Ureter (tissue), 1 donor: Measurements from ENCODE around the gene CUEDC1. TPM values are rescaled to one million over a fixed set of nuclear protein-coding genes. Genes with fewer than 3 reads are reported as not detected.

ENCODE experiments used
- DNase-seq: peaks from one replicate; pipeline ENCODE4 v3.0.0-alpha.2; 2020; ENCODE audit warnings: low spot score
- total RNA-seq: library from RNA; stranded (reverse); gene quantifications from one replicate; pipeline ENCODE4 v1.2.4, GENCODE V29; 2023
- donor health status: DM: yes; HTN: yes; CAD: no.

CUEDC1 gene
- total RNA-seq, 1 donor from 2014 or later: 36.9 TPM

DNA sequence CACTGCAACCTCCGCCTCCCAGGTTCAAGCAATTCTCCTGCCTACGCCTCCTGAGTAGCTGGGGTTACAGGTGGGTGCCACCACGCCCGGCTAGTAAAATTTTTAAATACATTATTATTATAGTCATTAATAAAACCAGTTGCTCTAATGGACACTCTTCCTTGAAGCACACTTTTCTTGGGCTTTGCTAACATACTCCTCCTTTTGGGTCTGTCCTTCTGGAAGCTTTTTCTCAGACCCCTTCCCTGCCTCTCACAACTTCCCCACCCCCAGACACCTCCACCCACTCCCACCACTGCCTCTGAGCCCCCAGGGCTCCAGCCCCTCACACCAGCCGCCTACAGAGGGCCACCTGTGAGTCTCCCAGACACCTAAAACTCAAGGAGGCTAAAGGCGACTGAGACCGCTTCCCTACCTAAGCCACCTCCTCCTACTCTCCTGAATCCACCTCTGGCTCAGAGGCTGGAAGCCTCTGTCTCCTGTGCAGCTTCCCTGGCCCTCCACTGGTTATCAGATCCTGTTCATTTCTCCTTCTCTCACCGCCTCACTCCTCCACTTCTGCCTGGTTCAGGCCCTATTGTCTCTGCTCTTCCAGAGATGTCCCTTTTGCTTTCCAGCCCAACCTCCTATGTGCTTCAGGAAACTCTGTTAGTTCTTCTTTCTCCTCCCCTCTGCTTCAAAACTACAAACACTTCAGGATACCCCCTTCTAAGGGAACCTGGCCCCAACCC, 2.1 kb upstream of the CUEDC1 start:
- peak; percentile 24 for DNase-seq

DNA sequence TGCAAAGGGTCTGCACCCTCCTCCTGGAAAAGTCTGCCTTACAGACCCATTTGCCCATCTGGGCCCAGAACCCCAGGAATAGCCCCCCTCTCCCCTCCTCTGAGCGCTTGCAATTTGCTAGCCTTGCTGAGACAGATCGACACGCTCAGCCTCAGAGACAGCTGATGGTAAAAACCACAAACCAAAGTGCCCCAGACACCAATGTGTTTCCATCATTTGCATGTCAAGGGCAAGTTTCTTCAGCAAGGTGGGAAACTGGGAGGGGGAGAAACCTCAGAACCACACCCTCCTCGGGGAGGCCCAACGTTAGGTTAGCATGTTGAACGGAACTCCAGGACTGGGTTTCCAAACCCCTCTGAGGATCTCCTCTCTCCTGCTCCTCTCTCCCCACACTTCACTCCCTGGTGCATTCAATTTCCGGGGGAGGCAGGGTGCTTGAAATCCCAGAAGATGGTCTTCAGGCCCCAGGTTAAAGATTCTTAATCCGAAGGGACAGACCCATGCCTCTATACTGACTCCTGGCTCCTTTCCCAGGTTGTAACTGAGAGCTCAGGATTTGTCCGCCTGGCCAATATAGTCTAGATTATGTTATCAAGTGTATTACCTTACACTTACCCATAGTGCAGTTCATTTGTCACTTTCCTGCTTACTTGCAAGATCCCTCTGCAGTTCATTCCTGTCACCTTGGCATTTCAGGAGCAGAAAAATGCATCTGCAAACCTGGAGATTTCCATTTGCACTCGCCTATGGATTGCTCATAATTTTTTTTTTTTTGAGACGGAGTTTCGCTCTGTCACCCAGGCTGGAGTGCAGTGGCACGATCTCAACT, 1.3 kb upstream of the CUEDC1 start:
- peak; percentile 3 for DNase-seq

DNA sequence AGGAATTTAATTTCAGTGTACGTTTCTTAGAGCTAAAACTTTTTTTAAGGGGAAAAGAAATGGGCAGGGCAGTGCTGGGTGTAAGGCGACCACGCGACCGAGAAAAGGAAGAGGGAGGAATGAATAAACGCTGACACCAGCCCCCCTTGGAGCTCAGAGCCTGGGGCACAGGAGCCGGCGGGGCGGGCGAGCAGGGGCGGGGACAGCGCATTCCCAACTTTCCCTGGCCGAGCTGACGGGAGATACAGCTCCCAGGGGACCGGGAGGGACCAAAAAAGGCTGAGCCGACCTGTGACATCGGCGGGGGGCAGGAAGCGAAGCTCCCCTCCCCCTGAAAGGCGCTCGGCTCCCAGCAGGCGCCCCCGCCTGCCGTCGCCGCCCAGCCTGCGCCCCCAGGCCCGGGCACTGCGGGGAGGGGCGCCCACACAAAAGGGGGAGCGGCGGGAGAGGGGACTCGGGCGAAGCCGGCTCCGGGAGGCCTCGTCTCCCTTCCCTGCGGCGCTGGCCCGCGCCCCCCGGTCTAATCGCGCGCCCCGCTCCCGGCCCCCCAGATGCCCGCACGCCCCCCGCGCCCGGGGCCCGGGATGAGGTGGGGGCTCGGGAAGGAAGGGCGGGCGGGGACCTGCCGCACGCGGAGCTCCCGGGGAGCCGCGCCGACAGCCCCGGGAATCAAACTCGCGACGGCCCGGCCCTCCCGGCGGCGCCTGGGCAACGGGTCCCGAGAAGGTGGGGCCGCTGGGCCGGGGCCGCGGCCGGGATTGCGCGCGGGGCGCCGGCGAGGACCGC, 622 bp downstream of the CUEDC1 start:
- peak; percentile 79 for DNase-seq

DNA sequence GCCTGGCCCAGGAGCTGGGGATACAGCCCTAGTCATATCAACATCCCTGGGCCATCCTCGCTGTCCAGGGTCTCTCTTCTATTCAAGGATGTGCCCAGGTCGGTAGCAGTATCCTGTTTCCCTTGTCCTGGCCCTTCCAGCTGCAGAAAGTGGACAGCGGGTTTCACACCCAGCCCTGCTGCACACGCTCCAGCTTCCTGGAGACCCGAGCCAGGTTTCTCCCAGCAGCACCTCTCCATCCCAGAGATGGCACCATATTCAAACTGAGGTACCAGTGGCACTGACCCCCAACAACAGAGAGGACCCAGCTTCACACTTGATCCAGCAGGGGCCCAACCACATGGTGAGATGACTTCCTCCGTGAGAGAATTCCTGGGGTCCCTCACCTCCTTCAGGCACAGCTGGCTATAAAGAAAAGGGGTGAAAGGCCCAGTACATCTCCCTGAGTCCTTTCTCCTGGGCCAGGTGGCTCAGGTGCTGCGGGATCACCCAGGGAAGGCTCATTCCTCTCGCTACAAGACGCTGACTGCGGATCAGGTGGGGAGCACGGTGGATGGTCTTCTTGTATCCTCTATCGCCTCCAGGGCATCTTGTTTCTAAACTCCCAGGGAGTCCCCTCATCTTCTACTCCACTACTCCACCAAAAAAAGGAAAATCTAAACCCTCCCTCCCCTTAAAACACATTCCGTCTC, 1.4 kb downstream of the CUEDC1 start:
- DNase-seq: no peak

DNA sequence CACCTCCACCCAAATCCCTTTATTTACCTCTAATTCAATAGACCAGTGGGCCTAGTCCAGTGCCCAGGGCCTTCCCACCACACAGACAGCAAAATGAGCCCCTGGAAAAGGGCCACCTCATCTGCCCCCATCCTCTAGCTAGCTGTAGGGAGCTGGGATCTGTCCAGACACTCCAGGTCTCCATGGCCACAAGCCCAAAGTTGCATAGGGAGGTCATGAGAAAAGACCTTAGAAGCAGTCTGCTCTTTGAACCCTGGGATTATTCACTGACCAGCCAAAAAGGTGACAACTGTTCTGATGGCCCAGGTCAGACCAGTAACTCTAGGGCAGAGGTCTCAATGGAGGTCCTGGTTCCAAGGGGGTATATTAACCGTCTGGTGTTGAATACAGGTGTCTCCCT, 2.0 kb downstream of the CUEDC1 start:
- DNase-seq: no peak

DNA sequence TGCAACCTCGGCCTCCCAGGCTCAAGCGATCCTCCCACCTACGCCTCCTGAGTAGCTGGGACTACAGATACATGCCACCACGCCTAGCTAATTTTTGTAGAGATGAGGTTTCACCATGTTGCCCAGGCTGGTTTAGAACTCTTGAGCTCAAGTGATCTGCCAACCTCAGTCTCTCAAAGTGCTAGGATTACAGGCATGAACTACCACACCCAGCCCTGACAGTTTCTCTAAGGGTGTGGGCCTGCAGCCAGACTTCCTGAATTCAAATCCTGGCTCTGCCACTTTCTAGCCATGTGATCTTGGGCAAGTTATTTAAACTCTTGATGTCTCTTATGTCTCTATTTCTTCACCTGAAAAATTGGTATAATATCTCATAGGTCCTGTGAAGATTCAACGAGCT, 5.6 kb downstream of the CUEDC1 start:
- no peak for DNase-seq

DNA sequence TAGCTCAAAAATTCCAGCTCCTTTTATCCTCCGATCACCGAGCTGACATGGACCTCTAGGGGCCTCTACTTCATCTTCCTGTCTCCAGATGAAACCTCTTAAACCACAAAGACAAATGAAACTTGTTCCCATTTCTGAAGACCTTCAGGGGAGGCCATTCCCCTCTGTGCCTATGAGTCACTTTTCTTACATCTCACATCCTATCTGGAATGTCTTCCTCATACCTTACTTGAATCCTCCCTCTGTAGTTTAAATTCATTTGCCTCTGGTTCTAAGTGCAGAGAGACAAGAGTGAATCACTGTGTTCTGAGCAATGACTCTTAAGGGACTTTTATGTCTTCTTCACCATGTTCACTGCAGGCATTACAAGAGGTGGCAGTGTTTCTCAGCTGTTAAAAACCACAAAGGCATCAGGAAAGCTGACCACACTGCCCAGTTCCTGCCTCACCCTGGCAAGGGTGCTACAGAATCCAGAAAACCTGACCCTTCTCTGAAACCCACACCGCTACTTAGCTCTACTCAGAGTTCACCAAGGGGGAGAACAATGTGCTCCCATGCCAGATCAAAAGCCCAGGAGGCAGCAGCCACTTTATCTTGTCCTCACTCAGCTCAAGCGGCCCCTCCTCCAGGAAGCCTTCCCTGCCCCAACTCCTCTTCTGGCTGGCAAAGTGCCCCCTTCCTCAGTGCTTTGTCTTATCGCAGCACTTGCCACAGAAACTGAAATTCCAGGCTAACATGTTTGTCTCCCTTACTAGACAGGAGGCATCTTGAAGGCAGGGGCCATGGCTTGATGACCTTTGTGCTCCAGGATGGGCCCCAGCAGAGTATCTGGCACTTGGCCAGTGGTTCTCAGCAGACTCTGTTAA, 6.4 kb downstream of the CUEDC1 start:
- DNase-seq: no peak

DNA sequence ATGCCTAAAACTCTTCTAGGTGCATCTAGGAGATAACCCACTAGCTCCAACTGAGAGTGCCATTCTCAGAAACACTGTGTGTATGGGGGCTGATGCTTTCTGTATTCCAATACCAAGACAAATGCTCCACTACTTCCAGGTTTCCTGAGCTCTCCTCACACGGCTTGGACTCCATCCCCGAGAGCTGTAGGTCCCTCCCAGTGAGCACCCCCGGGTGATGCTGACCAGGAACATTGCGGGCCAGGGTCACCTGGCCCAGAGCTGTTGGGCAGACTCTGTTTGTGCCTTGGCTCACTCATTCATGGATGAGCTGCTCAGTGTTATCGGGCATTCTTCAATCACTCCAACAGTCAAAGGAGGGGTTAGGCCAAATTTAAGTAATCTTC, 7.0 kb downstream of the CUEDC1 start:
- no peak for DNase-seq

DNA sequence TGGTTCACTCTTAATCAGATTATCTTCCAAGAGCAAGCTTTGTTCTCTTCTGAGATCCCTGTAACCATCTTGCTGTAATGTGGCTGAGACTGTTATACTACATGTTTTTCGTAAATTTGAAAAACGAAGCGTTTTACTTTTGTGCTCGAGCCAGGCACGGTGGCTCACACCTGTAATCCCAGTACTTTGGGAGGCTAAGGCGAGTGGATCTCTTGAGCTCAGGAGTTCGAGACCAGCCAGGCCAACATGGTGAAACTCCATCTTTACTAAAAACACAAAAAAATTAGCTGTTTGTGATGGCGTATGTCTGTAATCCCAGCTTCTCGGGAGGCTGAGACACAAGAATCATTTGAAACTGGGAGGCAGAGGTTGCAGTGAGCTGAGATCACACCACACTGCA, 7.8 kb downstream of the CUEDC1 start:
- DNase-seq: no peak

DNA sequence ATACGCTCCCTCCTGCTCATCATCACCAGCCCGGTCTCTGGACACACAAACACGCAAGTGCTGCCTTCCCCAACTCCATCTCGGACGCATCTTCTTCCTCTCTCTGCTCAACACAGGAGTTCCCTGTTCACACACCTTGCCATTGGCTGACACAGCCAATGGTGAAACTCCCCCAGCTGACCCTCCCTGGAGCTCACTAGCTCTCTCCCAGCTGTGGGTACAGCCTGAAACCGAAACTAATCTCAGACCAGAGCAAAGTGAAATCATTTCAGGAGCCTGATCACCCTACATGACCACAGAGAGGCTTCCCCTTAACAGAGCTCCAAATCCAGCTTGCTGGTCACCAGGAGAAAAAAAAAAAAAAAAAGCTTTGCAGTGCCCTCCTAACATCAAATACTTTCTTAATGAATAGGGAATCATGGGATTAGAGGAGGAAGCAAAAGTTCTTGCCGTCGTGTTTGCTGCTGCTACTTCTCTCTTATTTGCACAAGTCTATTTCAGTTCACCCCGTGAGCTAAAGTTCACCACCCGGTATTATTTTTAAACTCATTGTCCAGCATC, 8.3 kb downstream of the CUEDC1 start:
- DNase-seq: peak; percentile 67

DNA sequence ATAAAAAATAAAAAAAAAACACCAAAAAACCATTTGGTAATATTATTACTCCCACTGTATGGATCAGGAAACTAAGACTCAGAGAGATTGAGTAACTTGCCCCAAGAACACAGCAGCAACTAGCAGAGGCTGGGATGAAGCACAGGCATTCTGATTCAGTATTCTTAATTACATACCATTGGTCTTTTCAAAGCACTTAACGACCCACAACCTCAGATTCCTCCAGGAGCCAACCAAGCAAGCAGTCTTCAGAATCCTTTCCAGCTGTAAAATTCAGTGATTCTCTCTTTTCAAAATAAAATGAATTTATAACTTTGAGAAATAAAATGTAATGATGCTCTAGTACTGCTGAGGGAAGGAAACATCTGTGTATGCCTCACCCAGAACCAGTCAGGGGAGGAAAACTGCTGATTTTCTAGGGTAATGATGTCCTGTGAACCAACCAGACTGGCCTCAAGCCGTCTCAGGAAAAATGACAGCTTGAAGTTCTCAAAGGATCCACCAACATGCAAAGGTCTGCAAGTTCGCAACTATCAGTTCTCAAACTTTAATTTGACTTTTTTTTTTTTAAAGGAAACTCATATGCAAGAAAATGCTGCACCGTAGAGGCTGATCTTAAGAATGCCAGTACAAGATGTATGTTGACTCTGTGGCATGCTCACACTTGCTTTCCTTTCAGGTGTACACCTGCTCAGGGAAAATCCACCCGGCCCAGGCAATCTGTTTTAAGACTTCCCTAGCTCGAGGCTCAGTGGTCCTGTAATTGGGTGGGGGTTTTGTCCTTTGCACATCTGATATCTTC, 9.0 kb downstream of the CUEDC1 start:
- DNase-seq: peak; percentile 73

DNA sequence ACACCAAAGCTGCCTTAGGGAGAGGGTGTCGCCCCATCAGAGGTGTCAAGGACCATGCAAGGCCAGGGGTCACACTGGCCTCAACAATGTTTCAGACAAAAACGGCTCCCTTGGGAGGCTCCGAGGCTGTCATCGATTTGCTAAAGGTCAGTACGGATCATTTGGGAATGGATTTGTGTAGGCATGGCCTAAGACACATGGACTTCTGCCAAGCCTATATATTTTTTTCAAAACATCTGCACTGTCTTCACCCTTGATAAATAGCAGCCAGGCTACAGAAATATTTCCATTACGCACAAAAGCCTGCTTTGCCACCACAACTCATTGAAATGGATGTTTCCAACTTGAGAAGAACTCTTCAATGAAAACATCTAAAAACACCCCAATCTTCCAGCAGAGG, 10.3 kb downstream of the CUEDC1 start:
- DNase-seq: no peak

DNA sequence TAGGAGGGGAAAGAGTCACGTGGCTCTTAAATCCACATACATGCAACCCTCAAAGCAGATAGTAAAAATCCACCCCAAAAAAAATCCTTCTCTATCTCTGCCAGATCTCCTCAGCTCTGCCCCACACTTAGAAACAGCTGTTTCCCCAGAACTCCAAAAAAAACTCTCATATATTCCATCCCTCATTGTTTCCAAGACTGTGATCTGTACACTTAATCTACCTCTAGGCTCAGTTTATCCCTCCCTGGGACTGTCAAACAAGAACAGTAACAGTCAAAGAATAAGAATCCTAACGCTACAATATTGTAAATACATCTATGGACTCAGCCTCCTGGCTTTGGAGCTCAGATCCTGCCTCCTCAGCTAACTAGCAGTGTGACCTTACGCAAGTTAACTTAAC, 11.6 kb downstream of the CUEDC1 start:
- no peak for DNase-seq

DNA sequence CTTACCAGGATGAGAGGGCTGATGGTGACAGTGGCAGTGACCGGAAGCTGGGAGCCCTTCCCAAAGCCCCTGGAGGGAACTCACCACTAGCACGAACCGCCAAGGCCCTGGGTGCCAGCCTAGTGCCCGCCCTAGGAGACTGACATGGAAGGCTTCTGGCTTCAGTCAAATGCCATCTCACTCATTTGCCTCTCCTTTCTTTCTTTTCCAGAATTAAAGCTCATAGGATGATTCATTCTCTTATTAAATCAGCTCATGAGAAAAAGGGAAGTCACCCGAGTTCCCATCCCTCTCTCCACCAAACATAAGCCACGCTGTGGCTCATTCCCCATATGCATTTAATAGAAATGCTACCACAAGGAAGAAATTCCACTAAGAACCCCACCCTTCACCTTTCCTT, 12.1 kb downstream of the CUEDC1 start:
- DNase-seq: no peak

DNA sequence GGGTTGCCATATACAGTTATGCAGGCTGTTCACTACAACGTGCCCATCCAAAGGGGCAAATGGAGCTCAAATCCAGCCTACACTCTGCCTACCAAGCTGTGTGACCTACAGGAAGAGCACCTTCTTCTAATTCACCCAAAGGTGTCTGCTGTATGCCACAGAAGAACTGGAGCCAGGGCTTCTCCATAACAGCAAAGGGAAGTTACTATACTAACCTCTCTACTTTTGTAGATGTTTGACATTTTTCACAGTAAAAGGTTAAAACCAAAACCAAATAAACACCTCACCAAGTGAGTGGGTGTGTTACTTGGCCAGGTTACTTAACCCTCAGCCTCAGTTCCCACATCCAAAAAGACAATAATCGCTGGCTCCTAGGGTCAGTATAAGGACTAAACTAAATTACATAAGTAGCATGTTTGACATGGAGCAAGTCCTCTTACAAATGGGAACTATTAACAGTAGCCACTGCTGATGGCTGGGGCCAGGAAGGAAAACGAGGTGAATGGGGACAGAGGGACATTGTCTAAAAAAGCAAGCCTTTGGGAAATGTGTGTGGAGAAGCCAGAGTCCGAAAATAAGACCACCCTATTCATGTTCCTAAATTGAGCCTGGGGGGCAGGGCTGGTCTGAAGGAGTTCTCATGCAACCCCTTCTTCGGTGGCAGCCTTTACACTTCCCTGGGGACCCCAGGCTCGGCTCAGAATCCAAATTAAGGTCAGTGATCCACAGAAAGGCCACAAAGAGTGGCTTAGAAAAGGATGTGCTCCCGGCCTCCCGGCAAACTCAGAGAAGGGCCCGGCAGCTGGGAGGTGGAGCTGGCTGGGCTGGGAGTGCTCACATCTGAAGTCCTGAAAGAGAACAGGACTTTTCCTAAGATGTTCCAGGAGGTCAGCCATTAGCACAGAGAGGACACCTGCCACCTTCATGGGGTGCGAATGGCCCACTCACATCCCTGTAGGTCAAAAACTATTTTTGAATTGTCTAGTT, 13.5 kb downstream of the CUEDC1 start:
- DNase-seq: no peak

DNA sequence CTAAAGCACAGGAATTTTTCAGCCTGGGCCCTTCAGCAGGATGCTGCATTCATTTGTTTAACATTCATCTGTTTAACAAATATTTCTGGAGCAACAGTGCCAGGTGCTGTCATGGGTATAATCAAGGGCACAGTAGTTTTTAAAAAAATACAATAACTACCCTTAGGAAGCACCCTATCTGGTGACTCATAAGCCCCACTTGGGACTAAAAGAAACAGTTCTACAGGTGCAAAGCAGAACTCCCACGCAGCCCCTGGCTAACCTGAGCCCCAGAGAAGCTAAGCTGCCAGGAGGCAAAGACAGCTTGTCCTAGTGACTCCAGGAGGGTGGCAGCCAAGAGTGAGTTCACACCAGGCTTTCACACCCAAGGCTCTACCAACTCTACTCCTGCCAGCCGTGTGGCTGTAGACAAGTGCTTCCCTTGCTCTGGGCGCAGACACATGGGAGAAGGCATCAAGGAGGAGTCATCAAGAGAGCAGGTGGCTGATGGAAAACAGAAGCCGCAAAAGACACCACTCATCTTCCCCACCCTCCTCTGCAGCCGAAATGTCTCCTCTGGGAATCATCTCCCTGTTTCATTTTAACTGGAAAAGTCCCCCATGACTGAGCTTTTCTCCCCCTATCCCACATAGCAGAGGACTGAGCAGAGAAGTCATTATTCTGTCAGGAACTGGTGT, 14.4 kb downstream of the CUEDC1 start:
- DNase-seq: no peak

DNA sequence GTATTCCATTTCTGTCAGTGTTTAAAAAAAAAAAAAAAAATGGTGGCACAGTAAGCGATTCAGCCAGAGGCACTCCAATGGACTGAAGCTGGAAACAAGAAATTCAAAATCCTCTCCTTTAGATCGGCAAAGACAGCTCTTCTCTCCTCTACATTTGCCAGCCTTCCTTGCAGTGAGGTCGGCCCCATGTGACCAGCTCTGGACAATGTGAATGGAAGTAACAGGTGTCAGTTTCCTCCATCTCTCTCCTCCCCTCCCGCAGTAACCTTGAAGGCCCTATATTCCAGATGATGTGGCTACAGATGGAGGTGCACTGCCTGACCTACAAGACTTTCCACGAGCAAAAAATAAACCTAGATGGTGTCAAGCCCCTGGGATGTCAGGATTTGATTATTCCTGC, 15.0 kb downstream of the CUEDC1 start:
- DNase-seq: no peak

DNA sequence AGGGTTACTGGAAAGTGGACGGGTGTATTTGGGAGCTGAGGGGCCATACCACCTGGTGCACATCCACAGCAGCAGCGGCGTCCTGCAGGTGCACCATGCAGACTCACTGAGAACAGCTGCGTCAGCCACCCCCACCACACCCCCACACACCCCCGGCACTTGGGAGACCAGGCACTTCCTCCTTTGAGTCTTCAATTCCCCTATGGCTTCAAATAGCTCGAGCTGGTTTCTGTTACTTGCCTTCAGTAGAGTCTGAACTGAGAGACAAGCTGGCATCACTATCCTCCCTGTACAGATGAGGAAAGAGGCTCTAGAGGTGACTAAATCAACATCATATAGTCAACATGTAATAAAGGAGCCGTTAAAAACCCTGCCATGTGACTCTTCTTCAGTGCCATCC, 15.4 kb downstream of the CUEDC1 start:
- DNase-seq: no peak
